Spleen (tissue), 11 donors: ENCODE measurements around the gene OSBPL10. TPM values are rescaled to one million over a fixed set of nuclear protein-coding genes. Genes with fewer than 3 reads are reported as not detected.

Experiments used
- DNase-seq: peaks from one replicate; pipeline ENCODE4 v3.0.0-alpha.2; 2020
- H3K27ac ChIP-seq, 8 donors: fragments of 200-600 bp; sonication (generic) in 7 of 8; 1 replicate in 4 of 8; 2 replicates in 4 of 8; pipeline versions ENCODE4 v1.5.0 to v1.8.0; 2016 to 2021; ENCODE audit warnings: inconsistent platforms in 4 of 8, mild to moderate bottlenecking in 4 of 8, moderate library complexity in 1 of 8
- H3K27me3 ChIP-seq, 7 donors: fragments of 200-600 bp; sonication (generic) in 6 of 7; replicated peaks in 1 of 7; 1 replicate in 4 of 7; 2 replicates in 3 of 7; pipeline versions ENCODE4 v1.5.0 to v1.8.0; 2016 to 2021; ENCODE audit warnings: inconsistent platforms in 3 of 7, mild to moderate bottlenecking in 1 of 7
- H3K36me3 ChIP-seq, 6 donors: fragments of 200-600 bp; sonication (generic) in 5 of 6; 1 replicate in 4 of 6; 2 replicates in 2 of 6; pipeline versions ENCODE4 v1.5.0 to v1.8.0; 2016 to 2021; ENCODE audit warnings: inconsistent platforms in 2 of 6
- H3K4me1 ChIP-seq, 6 donors: fragments of 200-600 bp; sonication (generic) in 5 of 6; 1 replicate in 3 of 6; 2 replicates in 3 of 6; pipeline versions ENCODE4 v1.5.0 to v1.8.0; 2016 to 2021; ENCODE audit warnings: inconsistent platforms in 3 of 6
- H3K4me3 ChIP-seq, 8 donors: fragments of 200-600 bp; sonication (generic) in 7 of 8; 1 replicate in 4 of 8; 2 replicates in 4 of 8; pipeline versions ENCODE4 v1.5.0 to v1.8.0; 2016 to 2021; ENCODE audit warnings: inconsistent platforms in 4 of 8, mild to moderate bottlenecking in 4 of 8, moderate library complexity in 2 of 8
- H3K9me3 ChIP-seq, 8 donors: fragments of 200-600 bp; sonication (generic) in 7 of 8; 1 replicate in 4 of 8; 2 replicates in 4 of 8; pipeline versions ENCODE4 v1.5.0 to v1.8.0; 2016 to 2021; ENCODE audit warnings: inconsistent platforms in 4 of 8
- POLR2A ChIP-seq, 3 donors: fragments of 450-650 bp; IDR thresholded peaks; one replicate each; pipeline ENCODE4 v1.5.1; 2017; ENCODE audit warnings: antibody characterized with exemption in 3 of 3, mild to moderate bottlenecking in 1 of 3
- POLR2AphosphoS5 ChIP-seq, 3 donors: sonication (generic); formaldehyde crosslinking; IDR thresholded peaks; one replicate each; pipeline ENCODE4 v1.5.1; 2017; ENCODE audit warnings: antibody characterized with exemption in 3 of 3
- WGBS, 5 donors: extraction: QIAGEN DNeasy Blood & Tissue Kit in 3 of 5; methylation state at CpG; one replicate each; pipeline versions ENCODE4 v1.1.5 to v1.1.7; 2013 to 2018; 5-methylcytosine and 5-hydroxymethylcytosine counted together
- intact Hi-C: fragments of 100-400 bp; cut with DNase I; formaldehyde crosslinking; loops from one replicate; pipeline ENCODE4 v1.15.0; 2023; ENCODE audit warnings: low total_unique reads
- polyA plus RNA-seq, 3 donors: library from polyadenylated mRNA; stranded (reverse); fragments of 200-250 nt; gene quantifications; one replicate each; pipeline ENCODE4 v1.2.1, GENCODE V29; 2013
- total RNA-seq, 7 donors: library from RNA; depleted of rRNA in 3 of 7; stranded (reverse); fragments of >200 nt in 3 of 7; fragmentation: NEBNext Ultra II Directional in 4 of 7; extraction: Animal tissue kit (Norgen Biotek cat#: 25700) in 4 of 7; gene quantifications; one replicate each; pipeline versions ENCODE4 v1.1.0 to v1.2.1, GENCODE V29; 2016 to 2021
- TF ChIP-seq, protein P1 (sequence below), 11 experiments: fragments of 200-600 bp in 7 of 11; fragments of 450-650 bp in 4 of 11; sonication (generic) in 4 of 11; IDR thresholded peaks in 8 of 11; conservative IDR thresholded peaks in 3 of 11; 1 replicate in 7 of 11; 2 replicates in 4 of 11; pipeline versions ENCODE4 v1.4.0 to v1.8.0; 2016 to 2021; ENCODE audit warnings: antibody characterized with exemption in 11 of 11, inconsistent platforms in 4 of 11, mild to moderate bottlenecking in 1 of 11
- donor health status: healthy with polysubstance abuse.
- donor health status: DM: no; HTN: no; CAD: no; lungs with moderate emphysema.
- donor health status: DM: no; HTN: no; CAD: no.
- donor health status: Bipolar disorder and iron deficiency.
- donor health status: healthy.
- donor health status: DM: no; HTN: no; CAD: no.
- donor health status: DM: yes; HTN: yes; CAD: no.

Gene OSBPL10
- total and polyA plus RNA-seq, 10 donors = 3.8 to 95.1 (median 56.5) TPM

DNA sequence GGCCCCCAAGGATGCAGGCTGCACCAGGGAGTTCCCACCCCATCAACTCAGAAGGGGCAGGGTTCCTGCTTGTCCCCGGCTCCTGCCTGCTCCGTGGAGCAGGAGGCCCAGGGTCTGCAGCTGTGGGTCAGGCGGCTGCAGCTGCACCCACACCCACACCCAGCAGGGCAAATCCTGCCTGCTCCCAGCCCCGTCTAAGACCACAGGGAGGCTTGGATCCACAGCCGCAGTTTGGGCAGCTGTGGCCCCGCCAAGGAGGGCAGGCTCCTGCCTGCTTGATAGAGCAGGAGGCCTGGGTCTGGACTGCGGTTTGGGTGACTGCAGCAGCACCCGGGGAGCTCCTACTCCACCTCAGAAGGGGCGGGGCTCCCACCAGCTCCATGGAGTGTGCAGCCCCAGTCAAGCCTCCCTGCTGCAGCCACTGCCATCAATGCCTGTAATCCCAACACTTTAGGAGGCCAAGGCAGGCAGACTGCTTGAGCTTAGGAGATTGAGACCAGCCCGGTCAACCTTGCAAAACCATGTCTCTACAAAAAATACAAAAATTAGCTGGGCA, 163.6 kb downstream of the OSBPL10 start:
- Histone ChIP-seq H3K4me3 (no peak overlapping the region), H3K27ac (no peak overlapping the region), H3K36me3 (peaks cover 0 to 10% (median 0%) of the 10 kb centered on the region in 6 donors), H3K4me1 (no peaks in the 10 kb centered on the region), H3K27me3 (no peaks in the 10 kb centered on the region), H3K9me3 (no peaks in the 10 kb centered on the region)
- 83 to 92% (median 84%) methylated on average over 7 to 10 of the region's 10 CpGs for WGBS, 5 donors
- TF ChIP-seq, protein P1, sequence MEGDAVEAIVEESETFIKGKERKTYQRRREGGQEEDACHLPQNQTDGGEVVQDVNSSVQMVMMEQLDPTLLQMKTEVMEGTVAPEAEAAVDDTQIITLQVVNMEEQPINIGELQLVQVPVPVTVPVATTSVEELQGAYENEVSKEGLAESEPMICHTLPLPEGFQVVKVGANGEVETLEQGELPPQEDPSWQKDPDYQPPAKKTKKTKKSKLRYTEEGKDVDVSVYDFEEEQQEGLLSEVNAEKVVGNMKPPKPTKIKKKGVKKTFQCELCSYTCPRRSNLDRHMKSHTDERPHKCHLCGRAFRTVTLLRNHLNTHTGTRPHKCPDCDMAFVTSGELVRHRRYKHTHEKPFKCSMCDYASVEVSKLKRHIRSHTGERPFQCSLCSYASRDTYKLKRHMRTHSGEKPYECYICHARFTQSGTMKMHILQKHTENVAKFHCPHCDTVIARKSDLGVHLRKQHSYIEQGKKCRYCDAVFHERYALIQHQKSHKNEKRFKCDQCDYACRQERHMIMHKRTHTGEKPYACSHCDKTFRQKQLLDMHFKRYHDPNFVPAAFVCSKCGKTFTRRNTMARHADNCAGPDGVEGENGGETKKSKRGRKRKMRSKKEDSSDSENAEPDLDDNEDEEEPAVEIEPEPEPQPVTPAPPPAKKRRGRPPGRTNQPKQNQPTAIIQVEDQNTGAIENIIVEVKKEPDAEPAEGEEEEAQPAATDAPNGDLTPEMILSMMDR (IDR thresholded peaks at IDR 0.05 in 8 of 11, conservative IDR thresholded peaks at IDR 0.05 in 3 of 11) = no peak
- TF ChIP-seq POLR2A (IDR thresholded peaks at IDR 0.05) (no peak), POLR2AphosphoS5 (IDR thresholded peaks at IDR 0.05) (no peak)
- no peak for DNase-seq
- intact Hi-C loops = no loop called here

DNA sequence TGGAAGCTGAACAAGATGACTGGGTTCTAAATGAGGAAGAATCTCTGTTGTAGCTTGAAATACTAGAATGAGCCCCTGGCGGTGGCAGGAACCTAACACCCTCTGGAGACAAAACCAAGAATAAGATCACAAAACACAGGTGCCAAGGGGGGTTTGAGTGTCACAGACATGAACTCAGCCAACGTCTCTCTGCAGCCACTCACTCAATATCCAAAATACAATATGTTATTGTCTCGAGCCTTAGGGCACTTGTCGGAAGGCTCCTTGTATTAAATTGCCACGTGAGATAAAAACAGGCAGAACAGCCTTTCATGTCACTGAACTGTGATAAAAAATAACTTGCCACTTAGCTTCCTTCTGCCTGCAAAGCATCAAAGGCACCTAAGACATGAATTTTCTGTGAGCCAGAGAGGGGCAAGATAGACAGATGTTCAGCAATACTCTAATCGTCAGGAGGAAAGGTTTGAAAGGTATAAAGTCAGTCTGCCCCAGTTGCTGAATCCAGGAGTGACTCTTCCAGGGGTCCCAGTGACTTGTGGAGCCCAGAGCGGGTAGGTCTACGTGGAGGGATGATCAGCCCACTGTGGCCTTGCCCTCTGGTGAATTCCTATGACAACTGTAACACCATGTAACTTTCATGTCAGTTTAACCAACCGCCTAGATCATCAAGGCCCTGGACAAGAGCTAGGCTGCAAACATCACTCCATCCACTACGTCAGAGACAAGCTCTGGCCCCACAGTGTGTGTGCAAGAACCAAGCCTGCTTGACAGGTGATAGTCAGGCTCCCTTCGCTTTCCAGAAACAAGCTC, 165.2 kb downstream of the OSBPL10 start:
- intact Hi-C loops = no loop called here
- no peaks in the 10 kb centered on the region for H3K4me1 ChIP-seq
- H3K27me3 ChIP-seq = no peaks in the 10 kb centered on the region
- no peak for DNase-seq
- peaks cover 0 to 10% (median 0%) of the 10 kb centered on the region in 6 donors for H3K36me3 ChIP-seq
- TF ChIP-seq POLR2A (IDR thresholded peaks at IDR 0.05) (no peak), POLR2AphosphoS5 (IDR thresholded peaks at IDR 0.05) (no peak)
- TF ChIP-seq, protein P1 (IDR thresholded peaks at IDR 0.05 in 8 of 11, conservative IDR thresholded peaks at IDR 0.05 in 3 of 11) = no peak
- WGBS, 5 donors = 42 to 84% (median 47%) methylated on average over 11 of the region's 11 CpGs
- H3K4me3 ChIP-seq = no peak overlapping the region
- H3K9me3 ChIP-seq = no peaks in the 10 kb centered on the region
- H3K27ac ChIP-seq = no peak overlapping the region

DNA sequence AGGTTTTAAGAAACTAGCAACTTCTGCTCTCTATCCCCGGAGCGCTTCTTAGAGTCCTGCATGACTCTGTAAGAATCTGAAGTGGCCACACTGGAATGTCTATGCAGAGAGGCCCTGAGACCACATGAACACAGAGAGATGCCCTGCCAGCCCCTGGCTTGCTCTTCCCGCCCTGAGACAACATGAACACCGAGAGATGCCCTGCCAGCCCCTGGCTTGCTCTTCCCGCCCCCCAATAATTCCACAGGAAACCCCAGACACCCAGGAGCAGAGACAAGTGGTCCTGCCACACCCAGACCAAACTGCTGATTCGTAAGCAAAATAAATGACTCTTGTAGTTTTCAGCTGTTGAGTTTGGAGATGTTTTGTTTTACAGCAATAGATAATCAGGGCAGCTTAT, 166.1 kb downstream of the OSBPL10 start:
- intact Hi-C loops = no loop called here
- H3K27ac ChIP-seq = no peak overlapping the region
- TF ChIP-seq POLR2A (IDR thresholded peaks at IDR 0.05) (no peak), POLR2AphosphoS5 (IDR thresholded peaks at IDR 0.05) (no peak)
- TF ChIP-seq, protein P1 (IDR thresholded peaks at IDR 0.05 in 8 of 11, conservative IDR thresholded peaks at IDR 0.05 in 3 of 11) = no peak
- H3K9me3 ChIP-seq = no peaks in the 10 kb centered on the region
- H3K36me3 ChIP-seq = peaks cover 0 to 10% (median 0%) of the 10 kb centered on the region in 6 donors
- no peak for DNase-seq
- WGBS, 5 donors = 72 to 94% (median 87%) methylated on average over 4 to 6 of the region's 6 CpGs
- no peaks in the 10 kb centered on the region for H3K4me1 ChIP-seq
- H3K4me3 ChIP-seq = no peak overlapping the region
- no peaks in the 10 kb centered on the region for H3K27me3 ChIP-seq

DNA sequence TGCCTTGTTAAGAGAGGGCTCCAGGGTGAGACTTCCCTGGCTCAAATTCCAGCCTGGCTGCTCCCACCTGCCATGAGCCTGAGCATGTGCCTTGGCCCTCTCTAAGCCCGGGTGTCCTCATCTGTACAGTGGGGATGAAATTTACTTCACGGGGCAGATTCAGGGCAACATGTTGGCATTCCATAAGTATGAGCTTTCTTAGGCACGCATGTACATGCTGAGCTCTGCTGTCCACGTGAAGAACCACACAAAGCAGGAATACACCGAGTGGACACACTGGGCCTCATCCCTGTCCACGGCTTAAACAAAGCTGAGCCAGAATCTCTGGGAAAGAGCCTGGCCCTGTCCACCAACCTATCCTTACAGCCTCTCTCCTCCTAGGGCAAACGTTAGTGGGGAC, 167.4 kb downstream of the OSBPL10 start:
- intact Hi-C loops = no loop called here
- H3K4me1 ChIP-seq = no peaks in the 10 kb centered on the region
- no peak for TF ChIP-seq POLR2AphosphoS5 (IDR thresholded peaks at IDR 0.05)
- TF ChIP-seq, protein P1 (IDR thresholded peaks at IDR 0.05 in 8 of 11, conservative IDR thresholded peaks at IDR 0.05 in 3 of 11) = no peak
- TF ChIP-seq POLR2A (IDR thresholded peaks at IDR 0.05) = no peak
- H3K27ac ChIP-seq = no peak overlapping the region
- 91 to 97% (median 94%) methylated on average over 7 of the region's 7 CpGs for WGBS, 5 donors
- no peaks in the 10 kb centered on the region for H3K9me3 ChIP-seq
- no peaks in the 10 kb centered on the region for H3K27me3 ChIP-seq
- DNase-seq = no peak
- H3K4me3 ChIP-seq = no peak overlapping the region
- no peaks in the 10 kb centered on the region for H3K36me3 ChIP-seq
